GM10847 (cell line): Measurements from ENCODE around the gene LAP3.

Experiments used
- POLR2A ChIP-seq: IDR thresholded peaks from 2 replicates; pipeline ENCODE4 v1.6.1; 2011; ENCODE audit not compliant: insufficient read length; ENCODE audit errors: extremely low read depth

LAP3 gene

GRCh38 chr4:17557880-17558279 lies 19.1 kb upstream of the LAP3 start:
- TF ChIP-seq POLR2A, result no peak

GRCh38 chr4:17558941-17559708 lies 17.9 kb upstream of the LAP3 start:
- no peak for TF ChIP-seq POLR2A

GRCh38 chr4:17559709-17560048 lies 17.3 kb upstream of the LAP3 start:
- TF ChIP-seq POLR2A, result no peak

GRCh38 chr4:17560065-17560673 lies 16.8 kb upstream of the LAP3 start:
- no peak for TF ChIP-seq POLR2A

GRCh38 chr4:17561195-17561909 lies 15.6 kb upstream of the LAP3 start:
- no peak for TF ChIP-seq POLR2A

GRCh38 chr4:17562157-17562556 lies 14.8 kb upstream of the LAP3 start:
- no peak for TF ChIP-seq POLR2A

GRCh38 chr4:17565846-17566245 lies 11.2 kb upstream of the LAP3 start:
- no peak for TF ChIP-seq POLR2A

- no peak for TF ChIP-seq POLR2A
Measured at GRCh38 chr4:17567271-17567670, 9.7 kb upstream of the LAP3 start.

GRCh38 chr4:17574206-17574605 lies 2.8 kb upstream of the LAP3 start:
- no peak for TF ChIP-seq POLR2A

GRCh38 chr4:17577665-17578481 lies 875 bp downstream of the LAP3 start:
- TF ChIP-seq POLR2A, result no peak

GRCh38 chr4:17578482-17578891 lies 1.5 kb downstream of the LAP3 start:
- TF ChIP-seq POLR2A, result no peak

GRCh38 chr4:17580969-17581368 lies 4.0 kb downstream of the LAP3 start:
- no peak for TF ChIP-seq POLR2A

- no peak for TF ChIP-seq POLR2A
Measured at GRCh38 chr4:17583276-17583675, 6.3 kb downstream of the LAP3 start.

GRCh38 chr4:17583941-17584340 lies 6.9 kb downstream of the LAP3 start:
- no peak for TF ChIP-seq POLR2A

GRCh38 chr4:17584521-17585213 lies 7.7 kb downstream of the LAP3 start:
- TF ChIP-seq POLR2A, result no peak

GRCh38 chr4:17587094-17587822 lies 10.3 kb downstream of the LAP3 start:
- no peak for TF ChIP-seq POLR2A
